ENCODE data around the gene PICK1.
A peak's percentile ranks its signal among the peaks of the same experiment; 100 is the strongest.
"Not testable (repeated sequence)": the region's sequence is repeated elsewhere in the genome, so short reads cannot be mapped to it uniquely, and the experiment has no call there.

The PICK1 gene

DNA sequence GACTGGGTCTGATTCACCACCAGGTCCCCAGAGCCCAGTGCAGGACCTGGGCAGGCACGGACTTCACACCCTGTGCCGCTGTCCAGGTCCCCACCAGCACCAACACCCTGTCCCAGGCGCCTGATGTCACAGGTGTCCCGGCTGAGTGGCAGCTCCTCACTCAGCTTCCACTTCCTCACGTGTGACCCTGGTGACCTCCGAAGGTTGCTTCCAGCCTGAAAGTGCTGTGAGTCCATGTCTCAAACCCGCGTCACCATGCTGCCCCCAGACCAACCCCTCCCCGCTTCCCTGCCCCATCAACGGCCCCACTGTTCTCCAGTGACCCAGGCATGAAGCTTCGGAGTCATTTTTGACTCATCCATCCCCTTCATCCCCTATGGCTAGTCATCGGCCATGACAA, 25.7 kb upstream of the PICK1 start:
- no peak for DNase-seq

- DNase-seq = no peak
Measured at GRCh38 chr22:38032681-38033521, 24.3 kb upstream of the PICK1 start.

DNA sequence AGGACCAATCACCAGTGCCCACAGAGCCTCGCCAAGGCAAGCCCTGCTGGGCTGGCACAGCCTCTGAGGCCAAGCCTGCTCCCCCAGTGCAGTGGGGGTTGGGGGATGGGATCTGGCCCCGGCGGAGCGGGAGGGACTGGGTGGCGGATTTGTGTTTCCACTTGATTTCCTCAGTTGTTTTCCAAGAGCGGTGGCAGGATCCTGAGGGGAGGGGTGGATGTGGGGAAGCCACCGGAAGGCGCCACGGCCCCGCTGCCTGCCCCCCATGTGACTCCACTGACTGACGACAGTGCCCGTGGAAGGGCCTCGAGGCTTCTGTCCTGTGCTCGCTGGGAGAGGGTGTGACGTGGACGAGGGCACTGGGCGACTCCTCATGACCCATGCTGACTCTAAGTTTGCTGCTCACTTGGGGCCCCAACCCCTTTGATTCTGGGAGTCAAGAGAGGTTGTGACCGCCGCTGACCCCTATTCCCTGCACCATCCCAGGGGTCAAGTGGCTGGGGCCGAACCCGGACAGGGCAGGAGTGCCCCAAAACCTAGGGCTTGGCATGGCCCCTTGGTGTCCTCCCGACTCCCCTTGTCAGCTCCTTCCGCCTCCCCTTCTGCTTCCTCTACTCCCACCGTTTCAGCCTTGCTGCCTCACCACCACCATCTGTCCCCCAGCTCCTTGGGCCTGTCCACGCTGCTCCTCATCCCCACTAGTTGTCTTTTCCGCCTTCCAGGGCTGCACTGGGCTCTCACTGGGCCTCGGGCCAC, 23.5 kb upstream of the PICK1 start:
- DNase-seq = no peak

GRCh38 chr22:38034278-38034882, 22.8 kb upstream of the PICK1 start:
- peak in 1 of 3 experiments; percentile 0 for DNase-seq

- DNase-seq = no peak
Measured at GRCh38 chr22:38034884-38035529, 22.2 kb upstream of the PICK1 start.

DNA sequence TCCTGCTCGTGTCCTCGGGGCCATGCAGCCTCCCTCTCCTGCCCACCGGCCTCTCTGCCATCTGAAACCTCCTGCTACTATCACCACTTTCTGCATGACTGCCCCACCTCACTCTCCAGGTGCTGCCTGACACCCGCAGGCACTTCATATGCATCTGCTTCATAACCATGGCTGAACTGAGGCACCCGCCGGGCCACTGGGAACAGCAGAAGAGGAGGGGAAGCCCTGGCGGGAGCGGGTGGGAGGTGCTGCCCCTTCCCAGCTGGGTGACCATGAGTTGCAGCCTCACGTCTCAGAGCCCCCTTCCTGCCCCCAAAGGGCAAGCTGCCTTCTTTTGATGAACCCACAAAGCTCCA, 21.7 kb upstream of the PICK1 start:
- peak in 1 of 3 experiments; percentile 8 for DNase-seq

GRCh38 chr22:38036392-38037062, 20.7 kb upstream of the PICK1 start:
- no peak for DNase-seq

DNA sequence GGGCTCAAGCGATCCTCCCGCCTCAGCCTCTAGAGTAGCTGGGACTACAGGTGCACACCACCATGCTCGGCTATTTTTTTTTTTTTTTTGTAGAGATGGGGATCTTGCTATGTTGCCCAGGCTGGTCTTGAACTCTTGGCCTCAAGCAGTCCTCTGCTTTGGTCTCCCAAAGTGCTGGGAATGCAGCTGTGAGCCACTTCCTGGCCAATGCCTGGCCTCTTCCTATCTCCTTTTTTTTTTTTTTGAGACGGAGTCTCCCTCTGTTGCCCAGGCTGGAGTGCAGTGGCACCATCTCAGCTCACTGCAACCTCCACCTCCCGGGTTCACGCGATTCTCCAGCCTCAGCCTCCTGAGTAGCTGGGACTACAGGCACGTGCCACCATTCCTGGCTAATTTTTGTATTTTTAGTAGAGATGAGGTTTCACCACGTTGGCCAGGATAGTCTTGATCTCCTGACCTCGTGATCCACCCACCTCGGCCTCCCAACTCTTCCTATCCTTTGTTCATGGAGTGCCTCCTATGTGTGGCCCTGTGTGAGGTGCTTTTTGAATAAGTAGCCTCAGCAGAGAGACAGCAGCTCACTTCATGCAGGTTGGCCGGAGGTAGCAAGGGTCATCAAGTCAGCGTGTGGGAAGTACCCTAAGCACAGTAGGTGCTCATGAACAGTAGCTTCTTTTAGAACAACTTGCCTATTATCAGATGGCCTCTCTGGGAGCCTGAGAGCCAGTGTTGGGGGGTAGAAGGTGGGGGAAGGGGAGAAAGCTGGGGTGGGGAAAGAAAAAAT, 19.6 kb upstream of the PICK1 start:
- DNase-seq = not testable (repeated sequence)

GRCh38 chr22:38038426-38038825, 18.8 kb upstream of the PICK1 start:
- DNase-seq = no peak

DNA sequence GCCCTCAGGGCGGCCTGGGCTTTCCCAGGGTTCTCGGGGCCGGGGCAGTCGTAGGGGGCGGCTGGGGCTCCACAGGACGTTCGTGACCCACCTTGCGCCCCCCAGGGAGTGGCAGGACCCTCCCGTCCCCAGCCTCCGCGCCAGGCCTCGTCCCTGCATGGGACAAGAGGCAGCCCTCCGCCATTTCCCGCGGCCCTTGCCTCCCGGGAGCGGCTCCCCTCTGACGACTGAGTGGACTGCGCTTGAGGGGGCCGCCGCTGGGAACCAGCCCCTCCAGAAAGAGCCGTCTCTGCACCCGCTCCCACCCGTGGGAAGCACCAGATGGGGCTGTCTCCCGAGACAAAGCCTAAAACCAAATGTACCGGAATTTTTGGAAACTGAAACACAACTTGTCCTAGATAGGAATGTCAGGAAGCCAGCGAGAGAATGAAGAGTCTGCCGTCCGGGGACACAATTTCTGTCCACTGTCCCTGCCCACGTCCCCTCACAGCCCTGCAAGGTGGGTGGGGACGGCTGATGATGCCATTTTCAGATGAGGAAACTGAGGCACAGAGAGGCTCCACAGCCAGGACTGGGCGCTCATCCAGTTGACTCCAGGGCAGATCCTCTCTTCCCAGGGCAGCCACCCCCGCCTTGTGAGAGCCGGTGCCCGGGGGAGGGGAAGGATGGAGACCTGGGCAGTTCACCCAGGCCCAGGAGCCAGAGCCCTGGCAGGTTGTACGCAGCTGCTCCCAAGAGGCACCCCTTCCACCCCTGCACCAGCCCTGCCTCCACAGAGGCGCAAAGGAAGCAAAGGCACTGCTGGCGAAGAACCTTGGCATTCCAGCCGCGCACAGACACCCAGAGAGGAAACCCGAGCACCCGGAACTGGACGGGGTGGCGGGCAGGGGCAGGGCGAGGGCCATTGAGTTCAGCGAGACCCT, 18.1 kb upstream of the PICK1 start:
- no peak for DNase-seq

GRCh38 chr22:38040953-38041759, 16.0 kb upstream of the PICK1 start:
- DNase-seq = no peak

DNA sequence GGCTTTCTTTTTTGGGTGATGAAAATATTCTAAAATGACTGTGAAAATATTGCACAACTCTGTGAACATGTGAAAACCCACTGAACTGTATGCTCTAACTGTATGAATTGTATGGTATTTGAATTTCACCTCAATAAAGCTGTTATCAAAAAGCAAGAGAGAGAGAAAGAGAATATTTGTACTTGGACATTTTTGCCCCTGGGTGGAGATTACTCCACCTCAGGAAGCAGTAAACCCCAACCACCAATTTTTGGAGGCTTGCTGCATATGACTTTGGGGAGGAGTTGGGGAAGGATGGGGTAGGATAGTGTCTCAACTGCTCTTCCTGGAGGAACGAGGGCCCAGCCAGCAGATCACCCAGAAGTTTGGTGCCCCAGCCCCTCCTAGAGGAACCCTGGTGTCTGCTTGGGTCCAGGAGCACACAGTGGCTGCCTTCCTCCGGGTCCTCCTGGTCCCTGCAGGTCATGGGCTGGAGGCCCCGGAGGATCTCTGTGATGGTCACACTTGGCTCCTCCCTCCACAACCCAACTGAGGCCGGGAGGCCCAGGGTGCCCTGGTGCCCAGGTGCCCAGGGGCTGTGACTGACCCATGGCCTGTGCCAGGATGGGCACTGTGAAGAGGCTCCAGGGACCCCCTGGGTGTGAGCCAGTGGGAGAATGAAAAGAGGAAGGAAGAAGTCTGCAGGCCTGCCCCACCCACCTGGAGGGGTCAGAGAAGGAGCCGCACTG, 15.3 kb upstream of the PICK1 start:
- DNase-seq = no peak

GRCh38 chr22:38042488-38042790, 14.8 kb upstream of the PICK1 start:
- no peak for DNase-seq

- DNase-seq = no peak
Measured at GRCh38 chr22:38043151-38044039, 13.8 kb upstream of the PICK1 start.

GRCh38 chr22:38046070-38046748, 11.0 kb upstream of the PICK1 start:
- no peak for DNase-seq

DNA sequence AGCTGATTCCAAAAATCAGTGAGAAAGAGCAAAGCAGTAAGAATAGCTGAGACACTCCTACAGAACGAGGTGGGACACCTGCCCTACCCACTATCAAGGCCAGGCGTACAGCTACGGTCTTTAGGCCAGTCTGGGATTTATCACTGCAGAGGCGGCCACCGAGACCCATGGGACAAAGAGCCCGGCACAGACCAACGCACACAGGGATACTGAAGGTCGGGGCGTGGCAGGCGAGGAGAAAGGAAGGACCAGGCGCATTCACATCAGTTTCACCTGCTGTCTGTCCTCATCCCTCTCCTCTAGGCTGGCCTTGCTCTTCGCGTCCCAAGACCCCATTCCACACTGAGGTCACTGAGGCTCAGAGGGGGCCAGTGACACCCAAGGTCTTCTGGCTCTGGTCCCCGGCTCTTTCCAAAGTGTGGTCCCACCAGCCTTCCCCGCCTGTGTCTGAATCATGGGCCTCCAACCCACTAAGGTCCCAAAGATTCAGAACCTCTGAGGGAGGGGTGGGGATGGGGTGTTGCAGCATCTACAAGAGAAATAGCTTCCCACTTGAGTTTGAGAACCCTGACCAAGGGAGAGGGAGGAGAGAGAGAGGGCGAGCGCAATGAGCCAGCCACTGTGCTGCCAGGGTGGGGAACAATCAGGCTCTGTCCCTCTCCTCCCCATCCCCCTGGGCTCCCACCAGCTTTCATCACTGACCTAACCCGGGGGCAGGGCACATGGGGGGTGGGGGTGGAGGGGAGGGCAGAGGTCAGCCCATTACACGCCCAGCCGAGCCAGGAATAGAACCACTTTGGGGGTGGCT, 7.2 kb upstream of the PICK1 start:
- no peak for DNase-seq

DNA sequence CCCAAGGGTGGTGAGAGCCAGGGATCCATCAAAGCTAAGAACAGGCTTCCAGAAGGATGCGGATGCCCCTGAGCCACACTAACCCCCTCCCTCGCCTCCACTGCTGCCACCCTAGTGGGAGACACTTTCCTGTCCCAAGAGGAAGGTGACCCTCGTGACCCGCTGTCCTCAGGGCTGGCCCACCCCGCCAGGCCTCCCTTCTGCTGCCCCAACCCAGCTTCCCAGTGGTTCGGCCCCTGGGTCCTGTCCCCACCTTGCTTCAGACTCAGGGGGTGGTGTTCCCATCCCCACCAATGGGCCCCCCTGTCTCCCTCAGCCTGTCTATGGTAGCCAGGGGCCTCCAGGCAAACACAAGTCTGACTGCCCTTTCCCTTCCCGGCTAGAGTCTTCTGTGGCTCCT, 6.5 kb upstream of the PICK1 start:
- no peak for DNase-seq
